ENCODE data around the gene TMEM223. TPM values are rescaled to one million over a fixed set of nuclear protein-coding genes. Genes with fewer than 3 reads are reported as not detected.
A peak's percentile ranks its signal among the peaks of the same experiment; 100 is the strongest.

The TMEM223 gene
- total RNA-seq, 1 donor from 2014 or later: 17.7 TPM

GRCh38 chr11:62805076-62805892 is 13.5 kb upstream of the TMEM223 start, which contains the start of gene NXF1:
NXF1 (minus strand) TSS chr11:62805440; CDS start chr11:62805356, 84 bp downstream.
- intact Hi-C loops (cut with DNase I): loop anchor here (1.0 to 2.0 kb wide), 2 partner anchors 13 to 18 kb away; partner anchors contain the start of genes TMEM179B and TMEM223
- peak; percentile 98 for DNase-seq (ENCODE audit: low spot score)

GRCh38 chr11:62804310-62805075 is 12.7 kb upstream of the TMEM223 start:
- intact Hi-C loops (cut with DNase I): loop anchor here (1.0 to 2.0 kb wide), 2 partner anchors 12 to 18 kb away; partner anchors contain the start of genes TMEM179B and TMEM223
- DNase-seq (ENCODE audit: low spot score): no peak

- intact Hi-C loops (cut with DNase I): no loop called here
- no peak for DNase-seq (ENCODE audit: low spot score)
Measured at GRCh38 chr11:62801071-62801470, 9.3 kb upstream of the TMEM223 start.

DNA sequence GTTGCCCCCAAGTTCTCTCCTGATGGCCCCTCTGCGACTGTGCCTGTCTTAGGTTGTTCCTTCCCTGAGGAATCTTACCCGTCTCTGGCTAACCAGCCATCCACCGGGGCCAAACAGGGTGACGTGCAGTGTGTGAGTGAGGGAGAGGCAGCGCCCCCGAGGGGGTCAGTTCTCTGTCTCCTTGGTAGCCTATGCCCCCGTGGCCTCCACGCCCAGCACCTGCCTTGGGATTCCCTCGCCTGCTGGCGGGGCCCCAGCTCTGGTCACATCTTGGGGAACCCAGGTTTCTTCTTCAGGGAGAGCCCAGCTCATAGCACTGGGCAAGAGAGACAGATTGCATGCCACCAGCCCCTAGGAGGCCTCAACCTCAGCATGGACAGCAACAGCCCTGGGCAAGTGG is 7.7 kb upstream of the TMEM223 start:
- intact Hi-C loops (cut with DNase I): no loop called here
- no peak for DNase-seq (ENCODE audit: low spot score)

DNA sequence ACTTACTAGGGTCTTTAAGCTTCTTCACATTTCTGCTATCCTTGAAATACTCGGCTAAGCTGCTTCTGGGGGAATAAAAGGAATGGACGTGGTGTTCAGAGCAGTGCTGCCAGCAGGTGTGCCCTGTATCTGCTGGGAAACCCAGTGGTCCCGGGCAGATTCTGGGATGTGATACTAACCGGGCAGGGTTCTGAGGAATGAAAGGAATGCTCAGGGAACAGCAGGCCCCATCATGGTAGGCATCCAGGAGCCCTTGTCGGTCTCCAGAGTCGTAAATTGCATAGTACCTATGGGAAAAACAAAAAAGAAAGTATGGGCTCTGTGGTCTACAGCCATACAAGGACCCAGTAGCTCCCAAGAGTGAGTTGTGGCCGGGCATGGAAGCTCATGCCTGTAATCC is 4.5 kb upstream of the TMEM223 start:
- intact Hi-C loops (cut with DNase I): no loop called here
- no peak for DNase-seq (ENCODE audit: low spot score)

DNA sequence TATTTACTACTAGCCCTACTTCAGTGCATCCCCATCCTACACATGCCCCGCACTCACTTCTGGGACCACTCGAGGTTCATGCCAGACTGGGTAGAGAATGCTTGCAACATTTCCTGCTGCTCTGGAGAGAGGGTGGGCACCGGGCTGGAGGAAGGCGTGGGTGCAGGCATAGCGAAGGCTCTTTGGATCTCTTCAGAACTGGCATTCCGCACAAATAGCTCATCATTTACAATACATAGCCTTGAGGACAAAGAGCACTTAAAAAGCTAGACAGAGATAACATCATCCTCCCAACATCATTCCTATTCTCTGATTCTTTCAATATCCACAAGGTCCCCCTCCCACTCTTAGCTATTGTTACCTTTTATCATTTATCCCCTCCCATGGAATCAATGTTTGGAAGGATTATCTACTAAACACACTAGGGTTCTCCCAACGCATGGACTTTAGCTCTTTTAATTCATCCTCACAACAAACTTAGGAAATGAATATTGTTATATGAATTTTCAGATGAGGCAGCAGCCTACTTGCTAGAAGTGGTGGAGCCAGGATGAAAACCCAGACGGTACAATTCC is 2.5 kb upstream of the TMEM223 start:
- intact Hi-C loops (cut with DNase I): no loop called here
- no peak for DNase-seq (ENCODE audit: low spot score)

DNA sequence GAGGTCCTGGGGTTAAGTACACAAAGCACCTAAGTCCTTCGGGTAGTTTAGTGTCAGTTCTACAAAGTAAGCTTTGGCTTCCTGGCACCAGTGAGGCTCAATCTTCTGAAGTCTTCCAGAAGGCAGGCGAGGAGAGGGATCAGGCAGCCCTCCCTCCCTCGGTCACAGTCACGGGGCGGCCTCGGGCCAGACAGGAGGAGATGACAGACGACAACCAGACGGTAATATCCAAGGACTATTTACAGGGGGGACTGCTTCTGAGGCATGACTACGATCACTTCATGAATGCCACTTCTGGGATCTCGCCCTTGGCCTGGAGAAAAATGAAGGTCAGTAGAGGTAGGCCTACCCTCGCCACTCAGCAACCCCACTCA is 383 bp upstream of the TMEM223 start:
- intact Hi-C loops (cut with DNase I): loop anchor here (1.0 kb wide), 1 partner anchor 13 kb away; the partner anchor contains the start of gene NXF1
- no peak for DNase-seq (ENCODE audit: low spot score)

- no peak for DNase-seq (ENCODE audit: low spot score)
- intact Hi-C loops (cut with DNase I): no loop called here
Measured at GRCh38 chr11:62789576-62789975, 2.2 kb downstream of the TMEM223 start.

GRCh38 chr11:62788991-62789390 is 2.8 kb downstream of the TMEM223 start:
- DNase-seq (ENCODE audit: low spot score): no peak

GRCh38 chr11:62787005-62787759 is 4.6 kb downstream of the TMEM223 start, which contains the start of gene TMEM179B:
TMEM179B (plus strand) TSS chr11:62787402; CDS start chr11:62787432, 30 bp downstream.
- peak; percentile 98 for DNase-seq (ENCODE audit: low spot score)
- intact Hi-C loops (cut with DNase I): loop anchor here (2.0 kb wide), 3 partner anchors 18 to 76 kb away; partner anchors contain the start of genes NXF1 and WDR74

More at GRCh38 chr11:62788991-62789390, 2.8 kb downstream of the TMEM223 start:
- intact Hi-C loops (cut with DNase I): no loop called here

- intact Hi-C loops (cut with DNase I): loop anchor here (1.0 to 2.0 kb wide), 4 partner anchors 18 to 95 kb away; partner anchors contain the start of genes NXF1 and WDR74
- peak; percentile 93 for DNase-seq (ENCODE audit: low spot score)
Measured at GRCh38 chr11:62786318-62787004, 5.3 kb downstream of the TMEM223 start.

DNA sequence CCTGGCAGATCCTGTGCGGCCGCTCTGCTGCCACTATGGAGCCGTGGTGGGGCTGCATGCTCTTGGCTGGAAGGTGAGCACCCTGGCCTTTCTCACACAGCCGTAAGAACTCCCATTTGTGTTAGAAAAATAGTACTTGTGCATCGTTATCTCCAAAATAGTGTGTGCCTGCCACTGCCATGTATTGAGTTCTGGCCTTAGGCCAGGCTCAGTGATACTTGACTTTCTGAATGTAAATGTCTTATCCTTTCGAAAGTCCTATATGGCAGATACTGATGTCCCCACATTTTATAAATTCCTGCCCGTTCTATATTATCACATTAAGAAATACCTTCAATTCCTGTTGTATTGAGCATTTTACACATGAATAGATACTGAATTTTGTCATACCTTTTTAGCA is 9.1 kb downstream of the TMEM223 start:
- DNase-seq (ENCODE audit: low spot score): no peak
- intact Hi-C loops (cut with DNase I): no loop called here

- DNase-seq (ENCODE audit: low spot score): no peak
- intact Hi-C loops (cut with DNase I): no loop called here
Measured at GRCh38 chr11:62778441-62778840, 13.4 kb downstream of the TMEM223 start.

DNA sequence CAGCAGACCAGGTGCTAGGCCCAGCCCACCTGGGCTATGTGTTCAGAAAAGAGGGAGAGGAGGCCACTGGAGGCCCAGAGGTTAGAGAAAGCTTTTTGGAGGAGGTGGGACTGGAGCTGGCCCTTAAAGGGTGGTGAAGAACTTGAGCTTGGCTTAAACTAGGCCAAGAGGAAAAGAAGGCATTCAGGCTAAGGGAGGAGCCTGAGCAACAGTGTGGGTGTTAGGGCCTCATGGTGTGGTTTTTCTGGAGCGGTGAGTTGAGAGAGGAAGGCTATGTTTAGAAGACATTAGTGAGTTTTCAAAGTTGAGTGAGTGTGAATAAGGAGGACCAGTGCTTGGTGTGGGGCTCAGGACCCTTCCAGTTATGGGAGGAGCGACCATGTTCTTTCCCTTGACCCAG is 14.4 kb downstream of the TMEM223 start:
- DNase-seq (ENCODE audit: low spot score): no peak
- intact Hi-C loops (cut with DNase I): no loop called here

- intact Hi-C loops (cut with DNase I): no loop called here
- DNase-seq (ENCODE audit: low spot score): no peak
Measured at GRCh38 chr11:62775646-62776045, 16.2 kb downstream of the TMEM223 start.

- no peak for DNase-seq (ENCODE audit: low spot score)
- intact Hi-C loops (cut with DNase I): no loop called here
Measured at GRCh38 chr11:62774407-62774806, 17.4 kb downstream of the TMEM223 start.

- DNase-seq (ENCODE audit: low spot score): peak; percentile 99
- intact Hi-C loops (cut with DNase I): loop anchor here (2.0 kb wide), 1 partner anchor 45 kb away; the partner anchor contains the start of gene HNRNPUL2
Measured at GRCh38 chr11:62771144-62772021, 20.4 kb downstream of the TMEM223 start, which contains the start of gene TAF6L. TAF6L (plus strand) TSS chr11:62771396; CDS start chr11:62775784, 4,388 bp downstream.
